Mononuclear cell (primary cell): ENCODE data around the gene MCM3AP. TPM values are rescaled to one million over a fixed set of nuclear protein-coding genes. Genes with fewer than 3 reads are reported as not detected.

Experiments used
- H3K27me3 ChIP-seq: 2 replicates; pipeline ENCODE4 v1.6.0; 2011; ENCODE audit warnings: low read length, control low read depth; ENCODE audit not compliant: insufficient read depth
- H3K4me1 ChIP-seq: 2 replicates; pipeline ENCODE4 v1.5.1; 2011; ENCODE audit warnings: mild to moderate bottlenecking, low read length, control low read depth; ENCODE audit not compliant: insufficient read depth
- H3K4me3 ChIP-seq: 2 replicates; pipeline ENCODE4 v1.5.1; 2011; ENCODE audit warnings: mild to moderate bottlenecking, low read length, moderate library complexity
- H3K9me3 ChIP-seq: 2 replicates; pipeline ENCODE4 v1.5.1; 2011; ENCODE audit warnings: low read depth, mild to moderate bottlenecking, control low read depth, low read length
- total RNA-seq: library from RNA; depleted of rRNA; stranded (reverse); fragments of >200 nt; gene quantifications from one replicate; pipeline ENCODE4 v1.2.3, GENCODE V29; 2012

The MCM3AP gene
- total RNA-seq, 1 donor, result 38.8 TPM

DNA sequence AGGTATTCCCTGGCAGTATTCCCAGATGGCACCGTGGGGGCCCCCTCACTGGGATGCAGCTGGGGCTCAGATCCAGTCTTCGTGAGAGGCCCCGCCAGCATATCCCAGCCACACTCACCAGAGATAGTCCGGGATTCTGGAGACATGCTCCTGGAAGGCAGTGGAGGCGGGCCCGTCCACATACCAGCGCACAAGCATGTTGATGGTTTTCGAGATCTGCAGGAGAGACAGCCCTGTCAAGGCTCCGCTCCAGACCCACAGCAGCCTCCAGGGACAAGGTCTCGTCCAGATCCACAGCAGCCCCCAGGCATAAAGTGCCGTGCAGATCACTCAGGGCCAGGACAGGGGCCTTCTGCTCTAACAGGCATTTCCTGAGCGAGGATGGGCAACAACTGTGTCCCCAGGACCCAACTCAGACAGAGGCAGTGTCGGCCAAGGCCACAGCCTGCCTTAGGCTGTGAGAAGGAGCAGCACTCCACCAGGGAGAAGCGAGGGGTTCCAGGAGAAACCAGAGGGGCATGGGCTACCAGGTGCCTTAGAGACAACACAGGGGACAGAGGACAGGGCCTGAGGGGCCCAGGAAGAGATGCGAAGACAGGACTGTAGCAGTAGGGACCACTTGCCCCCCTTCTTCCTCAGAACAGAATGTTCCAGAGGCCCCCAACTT lies 71.7 kb downstream of the MCM3AP start:
- Histone ChIP-seq H3K9me3 (no peaks in the 10 kb centered on the region), H3K4me3 (no peak overlapping the region), H3K27me3 (no peaks in the 10 kb centered on the region), H3K4me1 (no peaks in the 10 kb centered on the region)

DNA sequence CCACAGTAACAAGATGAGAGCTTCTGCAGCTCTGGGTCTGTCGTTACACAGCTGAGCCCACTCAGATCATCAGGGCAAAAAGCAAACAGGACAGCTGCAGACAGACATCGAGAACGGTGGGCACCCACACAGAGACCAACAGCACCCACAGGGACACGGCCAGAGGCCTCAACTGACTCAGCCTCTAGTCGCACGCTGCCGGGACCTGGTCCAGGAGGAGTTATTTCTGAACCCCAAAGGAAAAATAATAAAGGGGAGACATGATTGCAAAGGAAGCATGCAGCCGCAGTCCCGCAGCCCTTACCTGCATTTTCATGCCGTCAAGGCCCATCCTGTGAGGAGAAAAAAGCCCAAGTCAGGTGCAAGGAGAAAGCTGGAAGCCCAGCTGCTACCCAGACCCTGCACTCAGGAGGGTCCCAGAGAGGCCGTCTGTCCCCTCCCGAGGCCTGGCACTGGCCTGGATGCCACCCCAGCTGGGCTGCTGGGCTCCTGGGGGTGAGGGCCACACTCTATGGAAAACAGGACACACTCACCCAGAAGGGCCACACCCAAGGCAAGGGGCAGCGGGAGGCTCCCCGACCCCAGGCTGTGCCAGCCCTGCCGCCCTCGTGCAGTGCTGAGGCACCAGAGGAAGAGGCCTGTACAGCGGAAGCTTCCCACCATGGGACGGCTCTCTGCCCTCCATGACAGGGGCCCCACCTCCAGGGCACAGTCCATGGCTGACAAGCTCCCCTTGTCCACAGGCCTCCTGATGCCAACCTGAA lies 72.5 kb downstream of the MCM3AP start:
- Histone ChIP-seq H3K27me3 (no peaks in the 10 kb centered on the region), H3K9me3 (no peaks in the 10 kb centered on the region), H3K4me1 (no peaks in the 10 kb centered on the region), H3K4me3 (no peak overlapping the region)

DNA sequence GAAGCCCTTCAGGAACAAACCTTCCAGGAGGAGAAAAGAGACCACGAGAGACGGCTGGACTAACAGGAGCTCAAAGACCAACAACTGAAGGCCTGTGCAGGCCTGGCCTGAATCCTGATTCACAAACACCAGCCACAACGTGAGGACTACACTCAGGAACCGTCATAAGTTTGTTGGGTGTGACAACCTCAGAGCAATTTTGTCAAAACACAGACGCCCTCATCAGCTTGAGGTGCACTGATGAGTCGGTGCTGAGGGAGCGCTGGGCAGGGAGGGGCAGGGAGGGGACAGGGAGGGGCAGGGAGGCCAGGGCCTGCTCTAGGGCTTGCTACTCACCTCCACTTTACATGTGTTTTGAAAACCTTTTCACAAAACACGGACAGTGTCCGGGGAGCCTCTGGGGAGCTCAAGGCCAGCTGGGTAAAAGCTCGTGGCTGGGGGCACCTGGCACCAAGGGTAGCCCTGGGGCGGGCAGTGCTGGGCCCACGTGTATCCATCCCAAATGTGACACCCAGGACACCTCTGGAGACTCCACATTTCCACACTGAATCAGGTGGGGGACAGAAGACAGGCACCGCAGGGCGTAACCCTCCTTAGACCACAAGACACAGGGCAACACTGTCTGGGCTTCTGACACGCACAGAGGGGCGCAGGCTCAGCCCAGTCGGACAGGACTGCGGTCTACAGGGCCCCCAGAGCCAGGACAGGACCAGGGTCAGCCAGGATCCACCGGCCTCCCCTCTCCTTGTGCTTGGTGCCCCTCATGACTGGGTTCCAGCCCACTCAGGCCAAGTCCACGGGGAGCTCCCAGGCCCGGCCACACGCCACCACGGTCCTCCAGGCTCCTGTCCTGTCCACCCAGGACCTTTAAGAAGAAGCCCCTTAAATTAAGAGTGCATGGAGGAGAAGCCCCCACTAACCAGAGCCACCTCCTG lies 73.4 kb downstream of the MCM3AP start:
- Histone ChIP-seq H3K27me3 (no peaks in the 10 kb centered on the region), H3K4me3 (no peak overlapping the region), H3K4me1 (no peaks in the 10 kb centered on the region)

DNA sequence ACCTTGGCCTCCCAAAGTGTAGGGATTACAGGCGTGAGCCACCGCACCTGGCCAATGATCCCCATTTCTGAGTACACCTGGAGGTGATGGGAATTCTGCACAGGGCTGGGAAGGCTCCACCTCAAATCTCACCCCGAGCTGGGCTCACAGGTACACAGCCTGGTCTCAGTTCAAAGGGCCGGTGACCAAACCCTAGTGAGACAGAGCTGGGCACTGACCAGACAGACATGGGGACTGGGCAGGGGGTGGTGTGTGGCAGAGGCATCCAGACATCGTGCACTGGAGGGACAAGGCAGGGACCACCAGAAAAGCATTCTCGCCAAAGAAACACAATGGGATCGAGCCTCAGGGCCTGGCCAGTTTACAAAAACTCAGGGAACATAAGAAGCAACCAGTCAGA lies 74.0 kb downstream of the MCM3AP start:
- Histone ChIP-seq H3K4me1 (no peaks in the 10 kb centered on the region), H3K9me3 (no peaks in the 10 kb centered on the region), H3K27me3 (no peaks in the 10 kb centered on the region), H3K4me3 (no peak overlapping the region)

More for the DNA sequence above, 73.4 kb downstream of the MCM3AP start:
- no peaks in the 10 kb centered on the region for H3K9me3 ChIP-seq

DNA sequence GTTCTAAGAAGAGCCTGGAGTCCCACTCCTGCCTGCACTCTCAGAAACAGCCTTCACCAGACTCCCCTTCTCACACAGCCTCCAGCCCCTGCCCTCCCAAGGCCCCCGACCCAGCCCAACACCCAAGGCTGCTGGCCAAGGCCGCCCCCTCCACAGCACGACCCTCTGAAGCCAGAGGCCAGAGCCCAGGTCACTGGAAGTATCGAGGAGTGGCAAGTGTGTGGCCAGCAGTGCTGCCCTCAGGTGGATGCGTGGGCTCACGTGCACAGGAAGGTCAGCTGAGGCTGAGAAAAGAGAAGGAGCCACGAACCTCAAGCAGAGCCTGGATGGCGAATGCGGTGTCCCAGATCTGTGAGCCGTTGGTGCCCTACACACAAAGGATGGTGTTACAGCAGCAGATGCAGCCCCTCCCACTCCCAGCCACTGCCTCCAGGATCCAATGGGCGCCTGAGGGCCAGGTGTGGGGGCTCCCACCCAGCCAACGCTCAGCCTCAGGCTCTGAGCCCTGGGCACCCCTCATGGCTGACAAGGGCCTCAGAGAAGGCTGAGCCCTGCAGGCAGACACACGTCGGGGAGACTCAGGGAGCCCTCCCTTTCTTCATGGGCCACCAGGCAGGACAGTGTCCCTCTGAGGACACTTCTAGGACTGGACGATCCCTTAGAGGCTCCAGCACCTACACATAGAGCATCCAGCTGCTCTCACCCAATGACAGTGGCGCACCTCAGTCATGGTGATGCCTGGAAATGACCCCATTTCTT lies 74.9 kb downstream of the MCM3AP start:
- H3K4me1 ChIP-seq, result no peaks in the 10 kb centered on the region
- H3K9me3 ChIP-seq, result no peaks in the 10 kb centered on the region
- H3K4me3 ChIP-seq, result no peak overlapping the region
- no peaks in the 10 kb centered on the region for H3K27me3 ChIP-seq

GRCh38 chr21:46208761-46209721 lies 76.4 kb downstream of the MCM3AP start:
- Histone ChIP-seq H3K4me3 (no peak overlapping the region), H3K27me3 (no peaks in the 10 kb centered on the region), H3K4me1 (no peaks in the 10 kb centered on the region), H3K9me3 (no peaks in the 10 kb centered on the region)

- H3K4me3 ChIP-seq, result no peak overlapping the region
- H3K27me3 ChIP-seq, result no peaks in the 10 kb centered on the region
- no peaks in the 10 kb centered on the region for H3K4me1 ChIP-seq
- H3K9me3 ChIP-seq, result no peaks in the 10 kb centered on the region
Observed at GRCh38 chr21:46207920-46208591, 77.4 kb downstream of the MCM3AP start.

GRCh38 chr21:46207006-46207919 lies 78.1 kb downstream of the MCM3AP start:
- Histone ChIP-seq H3K27me3 (no peaks in the 10 kb centered on the region), H3K4me3 (no peak overlapping the region), H3K4me1 (no peaks in the 10 kb centered on the region), H3K9me3 (no peaks in the 10 kb centered on the region)

GRCh38 chr21:46206163-46207005 lies 79.0 kb downstream of the MCM3AP start:
- Histone ChIP-seq H3K4me3 (no peak overlapping the region), H3K9me3 (no peaks in the 10 kb centered on the region), H3K4me1 (no peaks in the 10 kb centered on the region), H3K27me3 (no peaks in the 10 kb centered on the region)

- no peaks in the 10 kb centered on the region for H3K4me1 ChIP-seq
Observed at GRCh38 chr21:46205766-46206162, 79.6 kb downstream of the MCM3AP start.

DNA sequence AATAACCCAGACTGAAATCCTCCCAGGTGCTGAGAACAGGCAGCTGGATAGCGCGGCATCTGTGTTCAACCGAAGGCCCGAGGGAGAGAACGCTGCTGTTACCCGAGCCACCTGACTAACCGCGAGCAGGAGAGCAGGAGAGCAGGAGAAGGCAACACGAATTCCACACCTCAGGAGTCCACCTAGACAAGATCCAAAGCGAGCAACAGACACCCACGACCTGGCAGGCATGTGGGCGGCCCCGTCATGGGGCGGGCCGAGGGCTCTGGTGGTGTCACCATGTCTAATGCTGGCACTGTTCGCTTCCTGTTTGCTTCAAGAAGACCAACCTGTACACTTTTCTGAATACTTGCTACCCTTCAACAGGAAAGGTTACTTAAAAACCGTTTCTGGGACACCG lies 80.2 kb downstream of the MCM3AP start:
- Histone ChIP-seq H3K9me3 (no peaks in the 10 kb centered on the region), H3K27me3 (no peaks in the 10 kb centered on the region), H3K4me1 (no peaks in the 10 kb centered on the region), H3K4me3 (no peak overlapping the region)

More at GRCh38 chr21:46205766-46206162, 79.6 kb downstream of the MCM3AP start:
- no peaks in the 10 kb centered on the region for H3K9me3 ChIP-seq
- no peak overlapping the region for H3K4me3 ChIP-seq
- H3K27me3 ChIP-seq, result no peaks in the 10 kb centered on the region

DNA sequence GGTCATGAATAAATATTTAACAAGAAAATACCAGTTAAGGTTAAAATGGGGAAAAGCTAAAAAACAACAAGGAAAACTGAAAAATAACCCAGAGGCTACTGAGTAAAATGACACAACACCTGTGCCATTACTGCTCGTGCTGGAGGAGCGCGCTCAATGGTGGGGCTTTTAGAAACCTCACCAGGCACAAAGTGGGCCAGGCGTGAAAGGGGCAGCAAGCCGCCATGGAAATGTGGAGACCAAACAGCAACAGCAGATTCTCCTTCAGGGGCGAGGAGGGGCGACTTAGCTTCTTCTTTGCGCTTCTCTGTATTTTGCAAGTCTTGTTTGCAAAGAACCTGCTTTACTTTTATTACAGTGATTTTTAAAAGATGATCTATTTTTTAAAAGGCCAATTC lies 82.2 kb downstream of the MCM3AP start:
- no peak overlapping the region for H3K4me3 ChIP-seq
- H3K9me3 ChIP-seq, result no peaks in the 10 kb centered on the region
- H3K4me1 ChIP-seq, result no peaks in the 10 kb centered on the region
- H3K27me3 ChIP-seq, result no peaks in the 10 kb centered on the region
